Caco-2 (cell line): Measurements from ENCODE around the gene FIGLA. TPM values are rescaled to one million over a fixed set of nuclear protein-coding genes. Genes with fewer than 3 reads are reported as not detected.
A peak's percentile ranks its signal among the peaks of the same experiment; 100 is the strongest.

Source experiments
- BruUV-seq: library from RNA; stranded (reverse); fragments of 400-500 nt; replicated peaks from 2 replicates; lab custom pipeline; 2021; lab: Mats Ljungman, UMichigan
- CTCF ChIA-PET: fragments of 300-600 bp; sonication (Branson Sonifier 250); formaldehyde crosslinking; loops from one replicate; lab custom pipeline; 2022; ENCODE audit warnings: antibody characterized with exemption; lab: Charles Lee
- POLR2A ChIA-PET: fragments of 300-600 bp; sonication (Branson Sonifier 250); formaldehyde crosslinking; loops from one replicate; lab custom pipeline; 2022; ENCODE audit warnings: antibody characterized with exemption; lab: Charles Lee
- DNase-seq, 2 experiments: peaks; one replicate each; pipeline versions ENCODE4 v3.0.0 to v3.0.0-alpha.2; 2020 to 2022
- H3K27me3 ChIP-seq: replicated peaks from 2 replicates; pipeline ENCODE4 v1.6.0; 2011; ENCODE audit warnings: low read length; ENCODE audit not compliant: control insufficient read depth, insufficient read depth
- H3K36me3 ChIP-seq: 2 replicates; pipeline ENCODE4 v1.5.1; 2011; ENCODE audit warnings: low read length; ENCODE audit not compliant: control insufficient read depth, insufficient read depth
- H3K4me1 ChIP-seq: fragments of 250-450 bp; sonication (Bioruptor Pico); 2 replicates; pipeline ENCODE4 v1.5.1; 2020; ENCODE audit warnings: mild to moderate bottlenecking
- H3K4me3 ChIP-seq: 2 replicates; pipeline ENCODE4 v1.5.1; 2011; ENCODE audit warnings: low read depth, mild to moderate bottlenecking, control low read depth, low read length
- H3K9me3 ChIP-seq: fragments of 250-450 bp; sonication (Bioruptor Pico); 2 replicates; pipeline ENCODE4 v1.5.1; 2020; ENCODE audit warnings: mild to moderate bottlenecking, moderate library complexity
- H3K27ac Mint-ChIP-seq: one replicate; pipeline ENCODE4 v1.8.0; 2022; ENCODE audit warnings: mixed read lengths; ENCODE audit not compliant: unreplicated experiment
- H3K27me3 Mint-ChIP-seq: one replicate; pipeline ENCODE4 v1.8.0; 2022; ENCODE audit warnings: mixed read lengths; ENCODE audit not compliant: insufficient read depth, unreplicated experiment
- H3K36me3 Mint-ChIP-seq: one replicate; pipeline ENCODE4 v1.8.0; 2022; ENCODE audit warnings: mild to moderate bottlenecking, mixed read lengths; ENCODE audit not compliant: insufficient read depth, unreplicated experiment
- H3K4me1 Mint-ChIP-seq: one replicate; pipeline ENCODE4 v1.8.0; 2022; ENCODE audit warnings: low read depth, mixed read lengths; ENCODE audit not compliant: unreplicated experiment
- H3K4me3 Mint-ChIP-seq: one replicate; pipeline ENCODE4 v1.8.0; 2022; ENCODE audit warnings: mild to moderate bottlenecking, moderate library complexity, mixed read lengths; ENCODE audit not compliant: unreplicated experiment
- H3K9me3 Mint-ChIP-seq: one replicate; pipeline ENCODE4 v1.8.0; 2022; ENCODE audit warnings: mixed read lengths; ENCODE audit not compliant: unreplicated experiment
- intact Hi-C: fragments of 100-400 bp; cut with micrococcal nuclease; formaldehyde crosslinking; loops from one replicate; pipeline ENCODE4 v1.10.0; 2022; ENCODE audit not compliant: unreplicated experiment
- total RNA-seq: library from RNA; stranded (reverse); gene quantifications from 2 replicates; pipeline ENCODE4 v1.2.3, GENCODE V29; 2022
- TF ChIP-seq, protein P1 (sequence below), 2 experiments: fragments of 200-600 bp in 1 of 2; IDR thresholded peaks; 1 replicate in 1 of 2; 2 replicates in 1 of 2; pipeline versions ENCODE4 v1.5.1 to v1.8.0; 2011 to 2022; ENCODE audit warnings: antibody characterized with exemption in 1 of 2, control low read depth in 1 of 2, inconsistent platforms in 1 of 2, low read depth in 1 of 2, low read length in 1 of 2, mild to moderate bottlenecking in 1 of 2, moderate library complexity in 1 of 2; ENCODE audit not compliant: insufficient read depth in 1 of 2, severe bottlenecking in 1 of 2, unreplicated experiment in 1 of 2

The FIGLA gene
- total RNA-seq, 1 experiment from 2014 or later: not detected

- Mint-ChIP-seq H3K4me1 (no peaks in the 10 kb centered on the region), H3K4me3 (no peak overlapping the region), H3K9me3 (peaks cover 10% of the 10 kb centered on the region), H3K27me3 (peaks cover 13% of the 10 kb centered on the region), H3K36me3 (no peaks in the 10 kb centered on the region), H3K27ac (no peak overlapping the region)
- Histone ChIP-seq H3K27me3 (peaks cover 2% of the 10 kb centered on the region), H3K9me3 (no peaks in the 10 kb centered on the region), H3K4me3 (no peak overlapping the region), H3K4me1 (no peaks in the 10 kb centered on the region), H3K36me3 (no peaks in the 10 kb centered on the region)
- no TSS peak for BruUV-seq
- TF ChIP-seq, protein P1, sequence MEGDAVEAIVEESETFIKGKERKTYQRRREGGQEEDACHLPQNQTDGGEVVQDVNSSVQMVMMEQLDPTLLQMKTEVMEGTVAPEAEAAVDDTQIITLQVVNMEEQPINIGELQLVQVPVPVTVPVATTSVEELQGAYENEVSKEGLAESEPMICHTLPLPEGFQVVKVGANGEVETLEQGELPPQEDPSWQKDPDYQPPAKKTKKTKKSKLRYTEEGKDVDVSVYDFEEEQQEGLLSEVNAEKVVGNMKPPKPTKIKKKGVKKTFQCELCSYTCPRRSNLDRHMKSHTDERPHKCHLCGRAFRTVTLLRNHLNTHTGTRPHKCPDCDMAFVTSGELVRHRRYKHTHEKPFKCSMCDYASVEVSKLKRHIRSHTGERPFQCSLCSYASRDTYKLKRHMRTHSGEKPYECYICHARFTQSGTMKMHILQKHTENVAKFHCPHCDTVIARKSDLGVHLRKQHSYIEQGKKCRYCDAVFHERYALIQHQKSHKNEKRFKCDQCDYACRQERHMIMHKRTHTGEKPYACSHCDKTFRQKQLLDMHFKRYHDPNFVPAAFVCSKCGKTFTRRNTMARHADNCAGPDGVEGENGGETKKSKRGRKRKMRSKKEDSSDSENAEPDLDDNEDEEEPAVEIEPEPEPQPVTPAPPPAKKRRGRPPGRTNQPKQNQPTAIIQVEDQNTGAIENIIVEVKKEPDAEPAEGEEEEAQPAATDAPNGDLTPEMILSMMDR (IDR thresholded peaks at IDR 0.05; ENCODE audit: insufficient read depth in 1 of 2, low read depth in 1 of 2, low read length in 1 of 2, severe bottlenecking in 1 of 2, unreplicated experiment in 1 of 2): peak in 1 of 2 experiments; percentile 29
- ChIA-PET POLR2A (no interaction called here), CTCF (interaction anchor here (0.7 kb wide), 1 partner anchor 41 kb away, joined by 3 read pairs; no protein-coding TSS in a partner anchor)
- intact Hi-C loops: no loop called here
- DNase-seq: peak in 1 of 2 experiments; percentile 6
These were observed 42.2 kb downstream of the FIGLA start for GRCh38 chr2:70748002-70748784.

- H3K9me3 ChIP-seq: no peaks in the 10 kb centered on the region
- H3K9me3 Mint-ChIP-seq: peaks cover 10% of the 10 kb centered on the region
- H3K36me3 ChIP-seq: no peaks in the 10 kb centered on the region
- H3K4me3 Mint-ChIP-seq: no peak overlapping the region
- H3K36me3 Mint-ChIP-seq: no peaks in the 10 kb centered on the region
- no peak overlapping the region for H3K4me3 ChIP-seq
- H3K27me3 Mint-ChIP-seq: peaks cover 13% of the 10 kb centered on the region
- intact Hi-C loops: no loop called here
- ChIA-PET CTCF (no interaction called here), POLR2A (no interaction called here)
- no TSS peak for BruUV-seq
- no peaks in the 10 kb centered on the region for H3K27me3 ChIP-seq
- no peaks in the 10 kb centered on the region for H3K4me1 ChIP-seq
- H3K27ac Mint-ChIP-seq: no peak overlapping the region
- TF ChIP-seq, protein P1 (IDR thresholded peaks at IDR 0.05; ENCODE audit: insufficient read depth in 1 of 2, low read depth in 1 of 2, low read length in 1 of 2, severe bottlenecking in 1 of 2, unreplicated experiment in 1 of 2): no peak
- no peak for DNase-seq
- no peaks in the 10 kb centered on the region for H3K4me1 Mint-ChIP-seq
These were observed 43.2 kb downstream of the FIGLA start for GRCh38 chr2:70747284-70747683.

DNA sequence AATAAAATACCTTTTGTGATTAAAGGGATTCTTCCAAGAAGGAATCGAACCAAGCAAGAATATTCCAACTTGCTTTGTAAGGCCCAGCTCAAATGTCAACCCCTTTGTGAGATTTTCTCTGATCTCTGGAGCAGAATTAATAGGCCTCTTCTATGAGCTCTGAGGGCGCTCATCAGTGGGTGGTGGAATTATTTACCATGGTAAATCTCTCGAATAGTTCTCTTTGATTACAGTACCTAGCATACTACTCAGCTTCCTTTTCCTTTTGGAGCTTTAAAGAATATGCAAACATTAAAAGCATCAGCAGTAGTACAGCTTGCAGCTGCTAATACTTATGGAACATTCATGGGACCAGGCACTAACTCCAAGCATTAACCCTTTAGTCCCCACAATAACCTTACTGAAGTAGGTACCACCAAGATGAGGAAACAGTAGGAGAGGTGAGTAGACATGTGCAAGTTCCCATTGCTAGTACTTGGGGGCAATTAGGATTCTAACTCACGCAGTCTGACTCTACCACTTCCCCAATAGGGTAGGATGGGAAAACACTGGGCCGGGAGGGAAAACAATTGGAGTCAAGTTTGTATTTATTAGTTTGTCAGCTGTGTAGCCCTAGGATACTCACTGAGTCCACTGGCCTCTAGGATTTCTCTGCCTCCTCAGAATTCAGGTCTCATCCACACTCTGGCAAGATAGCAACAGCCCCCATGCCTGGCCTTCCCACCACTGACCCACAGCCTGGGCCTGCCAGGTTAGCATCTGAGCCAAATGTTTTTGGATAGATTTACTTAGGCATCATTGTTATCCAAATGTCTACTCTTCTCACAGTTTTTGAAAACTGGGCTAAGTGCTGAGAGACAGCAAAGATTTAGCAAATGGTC is 44.1 kb downstream of the FIGLA start:
- H3K4me1 Mint-ChIP-seq: no peaks in the 10 kb centered on the region

More for the DNA sequence above, 44.1 kb downstream of the FIGLA start:
- no peak for DNase-seq
- POLR2A ChIA-PET: no interaction called here
- peaks cover 10% of the 10 kb centered on the region for H3K9me3 Mint-ChIP-seq
- Histone ChIP-seq H3K36me3 (no peaks in the 10 kb centered on the region), H3K27me3 (no peaks in the 10 kb centered on the region), H3K4me3 (no peak overlapping the region), H3K9me3 (no peaks in the 10 kb centered on the region), H3K4me1 (no peaks in the 10 kb centered on the region)
- H3K27me3 Mint-ChIP-seq: peaks cover 15% of the 10 kb centered on the region
- no peaks in the 10 kb centered on the region for H3K36me3 Mint-ChIP-seq
- intact Hi-C loops: no loop called here
- H3K27ac Mint-ChIP-seq: no peak overlapping the region
- H3K4me3 Mint-ChIP-seq: no peak overlapping the region
- CTCF ChIA-PET: no interaction called here
- TF ChIP-seq, protein P1 (IDR thresholded peaks at IDR 0.05; ENCODE audit: insufficient read depth in 1 of 2, low read depth in 1 of 2, low read length in 1 of 2, severe bottlenecking in 1 of 2, unreplicated experiment in 1 of 2): no peak
- BruUV-seq: no TSS peak
